NCI-H2107 treated with DMSO at 0.1 percent for 48 hours (cell line): ENCODE measurements around the gene EVPLL.
"Not testable (repeated sequence)": the region's sequence is repeated elsewhere in the genome, so short reads cannot be mapped to it uniquely, and the experiment has no call there.

Source experiments
- DNase-seq: peaks from one replicate; lab custom pipeline; 2025; ENCODE audit not compliant: unreplicated experiment; lab: John Stamatoyannopoulos, UW

EVPLL gene

DNA sequence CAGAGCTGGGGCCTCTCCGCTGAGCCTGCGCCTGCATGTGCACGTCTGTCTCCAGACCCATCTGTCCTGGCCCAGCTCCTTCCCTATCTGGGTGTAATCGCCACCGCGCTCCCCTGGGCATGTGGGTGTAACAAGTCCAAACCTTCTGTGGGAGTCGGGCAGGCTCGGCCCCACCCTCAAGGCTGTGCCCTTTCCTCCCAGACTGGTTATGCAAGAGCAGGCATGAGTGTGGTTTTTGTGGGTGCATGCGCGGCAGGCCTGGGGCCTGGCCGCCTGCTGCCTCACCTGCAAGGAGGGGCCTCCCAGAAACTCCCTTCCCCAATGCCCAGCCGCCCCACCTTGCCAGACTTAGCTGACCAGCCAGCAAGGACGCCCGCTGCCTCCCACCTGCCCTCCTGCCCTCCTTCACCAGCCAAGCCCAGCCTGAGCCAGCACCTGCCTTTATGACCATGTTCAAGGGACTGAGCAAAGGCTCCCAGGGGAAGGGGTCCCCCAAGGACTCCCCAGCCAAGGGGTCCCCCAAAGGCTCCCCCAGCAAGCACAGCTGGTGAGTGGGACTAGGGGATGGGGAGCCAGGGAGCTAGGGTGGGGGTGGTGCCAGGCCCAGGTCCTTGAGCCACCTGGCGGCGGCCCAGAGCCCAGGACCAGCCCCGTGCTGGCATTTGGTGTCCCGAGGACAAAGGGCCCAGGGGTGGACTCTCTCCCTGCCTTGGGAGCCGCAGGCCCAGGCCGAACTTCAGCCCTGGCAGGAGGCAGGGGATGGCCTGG lies at the start of gene EVPLL:
Gene EVPLL, plus strand, starts transcription at position 342 of the 768 bp plus-strand sequence. CDS start 3,160 bp downstream, outside the sequence.
- DNase-seq = no peak

DNA sequence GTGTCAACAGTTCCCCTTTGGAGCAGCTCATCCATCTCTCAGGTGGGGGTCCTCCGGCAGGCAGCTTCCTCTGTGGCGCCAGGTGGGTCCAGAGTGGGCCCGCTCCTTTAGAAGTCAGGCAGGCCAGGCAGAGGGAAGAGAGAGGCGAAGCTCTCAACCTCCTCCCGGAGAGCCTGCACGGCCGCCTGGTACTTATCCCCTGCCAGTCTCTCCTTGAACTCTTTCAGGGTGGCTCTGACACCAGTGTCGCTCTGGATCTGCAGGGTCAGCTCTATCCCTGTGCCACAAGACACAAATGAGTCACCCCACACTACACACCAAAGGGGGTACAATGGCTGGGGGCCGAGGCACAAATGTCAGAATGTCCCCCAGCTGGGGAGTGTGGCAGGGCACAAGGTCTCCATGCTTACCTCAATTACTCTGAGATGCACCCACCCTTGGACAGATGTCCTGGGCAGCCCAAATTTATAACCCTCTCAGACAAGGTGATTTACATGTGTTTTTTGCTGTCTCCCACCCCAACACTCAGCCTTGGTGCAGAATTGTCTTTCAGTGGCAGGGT lies 48.9 kb upstream of the EVPLL start:
- no peak for DNase-seq

DNA sequence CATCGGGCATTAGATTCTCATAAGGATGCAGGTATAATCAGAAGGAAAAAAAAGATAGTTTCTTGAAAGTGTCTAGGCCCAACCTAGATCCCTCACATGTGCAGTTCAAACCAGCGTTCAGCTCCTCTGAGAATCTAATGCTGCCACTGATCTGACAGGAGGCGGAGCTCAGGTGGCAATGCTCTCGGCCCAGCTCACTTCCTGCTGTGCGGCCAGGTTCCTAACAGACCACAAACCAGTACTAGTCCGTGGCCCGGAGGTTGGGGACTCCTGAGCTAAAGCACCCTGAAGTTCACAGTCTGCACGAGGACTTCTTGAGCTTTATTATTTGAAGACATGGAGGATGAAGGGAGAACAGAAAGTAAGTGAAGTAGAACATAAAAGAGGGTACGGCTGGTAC lies 45.7 kb upstream of the EVPLL start:
- DNase-seq = no peak

DNA sequence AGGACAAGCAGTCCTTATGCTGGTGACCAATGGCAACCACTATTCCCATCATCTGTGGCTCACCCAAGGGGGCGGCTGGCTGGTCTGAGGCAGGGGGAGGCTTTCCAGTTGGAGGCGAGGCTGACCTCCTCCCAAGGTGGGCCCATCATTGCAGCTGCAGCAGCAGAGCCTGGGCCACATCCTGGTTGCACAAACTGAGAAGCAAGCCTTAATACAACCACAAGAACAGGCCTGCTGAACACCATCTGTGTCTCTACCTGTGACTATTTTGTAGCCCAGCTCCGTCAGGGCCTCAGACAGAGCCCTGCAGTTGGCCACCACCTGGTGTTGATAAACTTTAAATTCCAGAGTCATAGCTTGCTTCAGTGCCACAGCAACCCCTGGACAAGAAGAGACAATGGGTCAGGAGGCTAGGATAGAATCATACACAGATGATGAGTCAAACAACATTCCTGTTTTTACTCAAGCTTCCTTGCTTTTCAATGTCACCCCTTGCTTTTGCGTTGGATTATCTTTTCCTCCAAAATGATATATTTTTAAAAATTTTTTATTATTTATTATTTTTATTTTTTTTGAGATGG lies 44.6 kb upstream of the EVPLL start:
- DNase-seq = no peak

DNA sequence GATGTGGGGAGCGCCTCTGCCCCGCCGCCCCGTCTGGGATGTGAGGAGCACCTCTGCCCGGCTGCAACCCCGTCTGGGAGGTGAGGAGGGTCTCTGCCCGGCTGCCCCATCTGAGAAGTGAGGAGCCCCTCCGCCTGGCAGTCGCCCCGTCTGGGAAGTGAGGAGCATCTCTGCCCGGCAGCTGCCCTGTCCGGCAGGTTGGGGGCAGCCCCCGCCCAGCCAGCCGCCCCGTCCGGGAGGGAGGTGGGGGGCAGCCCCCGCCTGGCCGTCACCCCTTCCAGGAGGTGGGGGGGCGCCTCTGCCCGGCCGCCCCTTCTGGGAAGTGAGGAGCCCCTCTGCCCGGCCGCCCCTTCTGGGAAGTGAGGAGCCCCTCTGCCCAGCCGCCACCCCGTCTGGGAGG lies 39.4 kb upstream of the EVPLL start:
- DNase-seq = not testable (repeated sequence)

DNA sequence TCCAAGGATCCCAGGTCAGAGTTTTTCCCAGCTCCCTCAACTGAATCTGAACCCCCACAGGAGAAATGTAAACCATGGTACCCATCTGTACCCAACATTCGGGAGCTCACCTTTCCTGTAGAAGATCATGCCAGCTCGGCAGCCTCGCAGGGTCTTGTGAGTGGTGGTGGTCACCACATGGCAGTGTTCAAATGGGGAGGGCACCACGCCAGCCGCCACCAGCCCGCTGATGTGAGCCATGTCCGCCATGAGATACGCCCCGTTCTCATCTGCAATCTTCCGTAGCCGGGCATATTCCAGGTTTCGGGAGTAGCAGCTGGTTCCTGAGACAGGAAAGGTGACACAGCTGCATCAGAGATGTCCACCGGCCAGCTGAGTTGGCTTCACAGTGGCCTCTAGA lies 37.6 kb upstream of the EVPLL start:
- DNase-seq = no peak

DNA sequence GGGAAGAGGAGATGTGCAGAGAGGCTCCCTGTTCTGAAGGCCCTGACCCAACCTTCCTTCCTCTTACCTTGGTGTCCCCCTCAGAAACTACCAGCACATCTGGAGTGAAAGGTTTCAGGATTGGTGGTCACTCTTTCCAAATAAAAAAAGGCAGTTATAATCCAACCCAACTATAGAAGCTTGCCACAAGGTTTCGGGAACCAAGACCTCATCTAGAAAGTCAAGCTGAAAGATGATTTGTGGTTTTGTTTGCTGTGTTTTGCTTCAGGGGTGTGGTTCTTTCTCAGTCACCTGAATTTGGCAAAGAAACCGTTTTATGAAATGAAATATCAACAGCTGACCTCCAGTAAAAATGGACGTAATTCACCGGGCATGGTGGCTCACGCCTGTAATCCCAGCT lies 33.6 kb upstream of the EVPLL start:
- no peak for DNase-seq

DNA sequence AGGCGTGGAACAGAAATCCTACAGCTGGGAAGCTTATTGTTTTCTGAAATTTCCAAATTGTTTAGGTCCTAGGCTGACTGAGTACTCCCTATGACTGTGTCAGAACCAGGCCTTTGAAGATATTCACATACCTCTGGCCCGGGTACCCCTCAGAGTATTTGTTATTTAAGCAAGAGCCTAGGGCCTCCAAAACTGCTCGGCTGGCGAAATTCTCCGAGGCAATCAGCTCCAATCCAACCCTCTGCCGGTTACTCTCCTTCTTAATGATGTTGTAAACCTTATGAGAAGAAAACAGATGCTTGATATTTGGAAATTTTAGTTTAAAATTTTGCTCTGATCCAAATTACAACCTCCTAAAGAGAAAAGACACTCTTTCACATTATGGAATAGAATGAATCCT lies 24.0 kb upstream of the EVPLL start:
- DNase-seq = no peak

DNA sequence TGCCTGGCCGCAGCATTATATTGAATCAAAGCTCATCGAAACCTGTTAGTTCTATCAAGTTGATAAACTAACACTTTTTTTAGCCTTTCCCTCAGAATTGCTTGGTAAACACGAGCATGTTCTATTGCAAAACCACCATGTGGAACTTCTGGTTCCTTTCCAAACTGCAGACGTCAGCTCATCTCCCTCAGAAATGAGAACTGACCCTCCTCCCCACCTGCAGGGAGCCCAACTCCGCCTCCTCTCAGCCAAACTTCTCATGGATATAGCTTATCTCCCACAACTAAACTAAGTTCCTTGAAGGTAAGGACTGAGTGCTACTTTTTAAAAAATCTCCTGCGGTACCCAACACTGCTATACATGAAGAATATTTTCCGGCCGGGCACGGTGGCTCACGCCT lies 21.0 kb upstream of the EVPLL start:
- DNase-seq = no peak

DNA sequence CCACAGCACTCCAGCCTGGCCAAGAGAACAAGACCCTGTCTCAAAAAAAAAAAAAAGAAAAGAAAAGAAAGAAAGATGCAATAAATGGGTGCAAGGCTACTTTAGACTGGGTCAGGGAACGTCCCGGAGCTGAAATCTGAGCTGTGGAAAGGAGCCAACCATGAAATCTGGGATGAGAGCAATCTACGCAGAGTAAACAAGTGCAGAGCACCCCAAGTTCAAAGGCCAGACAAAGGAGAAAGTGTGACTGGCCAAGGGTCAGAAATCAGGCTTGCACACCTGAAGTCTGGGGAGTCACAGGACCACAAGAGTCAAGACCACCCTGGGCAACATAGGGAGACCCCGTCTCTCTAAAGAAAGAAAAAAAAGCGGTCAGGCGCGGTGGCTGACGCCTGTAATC lies 17.1 kb upstream of the EVPLL start:
- no peak for DNase-seq

DNA sequence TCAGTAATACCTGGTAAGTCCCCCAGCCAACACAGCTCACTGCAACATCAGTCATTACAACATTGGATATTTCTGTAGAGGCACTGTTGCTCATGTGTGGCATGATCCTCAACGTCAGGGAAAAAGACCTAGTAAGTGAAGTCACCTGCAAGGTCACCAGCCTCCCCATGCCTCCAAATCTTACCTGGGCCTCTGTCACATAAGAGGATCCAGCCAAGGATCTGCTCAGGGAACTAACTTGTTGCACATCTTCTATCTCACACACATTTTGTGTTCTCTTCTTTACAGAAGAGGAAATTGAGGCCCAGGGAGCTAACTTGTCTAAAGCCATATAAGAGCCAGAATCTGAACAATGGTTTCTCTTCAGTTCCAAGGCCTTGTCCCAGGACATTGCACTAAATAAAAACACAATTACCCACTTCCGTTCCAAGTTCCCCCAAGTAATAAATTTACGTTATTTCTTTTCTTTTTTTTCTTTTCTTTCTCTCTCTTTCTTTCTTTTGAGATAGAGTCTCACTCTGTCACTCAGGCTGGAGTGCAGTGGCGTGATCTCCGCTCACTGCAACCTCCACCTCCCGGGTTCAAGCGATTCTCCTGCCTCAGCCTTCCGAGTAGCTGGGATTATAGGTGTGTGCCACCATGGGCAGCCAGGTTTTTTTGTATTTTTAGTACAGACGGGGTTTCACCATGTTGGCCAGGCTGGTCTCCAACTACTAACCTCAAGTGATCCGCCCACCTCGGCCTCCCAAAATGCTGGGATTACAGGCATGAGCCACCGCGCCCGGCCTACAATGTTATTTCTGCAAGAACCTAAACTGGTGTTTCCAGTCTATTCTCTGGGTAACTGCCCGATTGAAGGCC lies 15.5 kb upstream of the EVPLL start:
- DNase-seq = no peak

DNA sequence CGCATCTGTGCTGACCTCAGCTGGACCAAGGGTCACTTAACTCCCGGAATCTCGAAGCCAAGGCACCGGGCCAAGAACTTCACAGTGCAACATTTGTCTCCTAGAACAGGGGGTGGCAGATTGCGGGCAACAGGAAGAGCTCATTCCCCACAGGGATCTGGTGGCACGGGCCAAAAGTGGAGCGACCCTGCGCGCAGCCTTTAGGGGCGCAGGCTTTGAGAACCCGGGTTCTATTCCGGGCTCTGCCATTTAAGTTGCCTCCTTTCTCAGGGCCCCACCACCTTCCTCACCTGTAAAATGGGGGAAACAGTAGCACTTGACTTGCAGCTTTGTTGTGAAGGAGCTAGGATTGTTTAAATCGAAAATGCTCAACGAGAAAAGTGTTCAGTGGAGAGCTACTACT lies 14.9 kb upstream of the EVPLL start:
- no peak for DNase-seq

DNA sequence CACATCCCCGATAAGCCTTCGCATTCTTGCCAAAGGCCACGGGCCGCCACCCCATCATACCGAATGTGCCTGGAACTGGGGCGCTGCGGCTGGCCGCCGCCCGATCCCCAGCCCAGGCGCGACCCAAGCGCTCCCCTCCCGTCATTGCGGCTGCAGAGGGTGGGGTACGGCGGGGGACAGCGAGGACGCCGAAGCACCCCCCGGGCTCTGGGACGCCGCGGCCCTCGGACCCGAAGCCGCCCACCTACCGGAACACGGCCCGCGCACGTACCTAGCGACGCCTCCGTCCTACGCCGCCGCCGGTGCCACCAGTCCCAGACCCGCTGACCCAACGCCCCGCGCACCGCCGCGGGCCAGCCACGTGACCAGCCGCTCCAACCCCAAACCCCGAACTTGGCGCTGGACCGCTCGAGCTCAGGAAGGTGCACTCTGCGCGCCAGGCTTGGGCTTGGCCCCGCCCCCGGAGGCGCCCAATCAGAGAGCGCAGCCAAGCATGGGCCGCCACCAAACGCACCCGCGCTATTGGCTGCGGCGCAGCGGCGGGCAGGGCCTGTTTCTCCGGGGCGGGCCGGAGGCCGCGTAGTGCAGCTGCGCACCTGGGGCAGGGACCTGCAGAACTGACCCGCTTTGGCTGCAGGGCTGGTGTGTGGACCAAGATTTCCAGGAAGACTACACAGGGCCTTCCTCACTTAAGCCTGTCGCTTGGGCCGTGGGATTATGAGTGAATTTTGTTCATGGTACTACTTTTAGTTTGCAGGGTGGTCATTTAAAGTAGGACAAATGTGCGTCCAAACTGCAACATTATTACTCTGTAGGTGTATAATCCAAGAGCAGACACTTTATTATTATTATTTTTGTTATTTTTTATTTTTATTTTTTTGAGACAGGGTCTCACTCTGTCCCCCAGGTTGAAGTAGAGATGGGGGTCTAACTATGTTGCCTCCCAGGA lies 14.2 kb upstream of the EVPLL start, which contains the start of gene SHMT1:
Gene SHMT1, minus strand, starts transcription at position 450 of the 949 bp plus-strand sequence. CDS start 7,569 bp downstream, outside the sequence.
- peak; percentile 51 for DNase-seq

DNA sequence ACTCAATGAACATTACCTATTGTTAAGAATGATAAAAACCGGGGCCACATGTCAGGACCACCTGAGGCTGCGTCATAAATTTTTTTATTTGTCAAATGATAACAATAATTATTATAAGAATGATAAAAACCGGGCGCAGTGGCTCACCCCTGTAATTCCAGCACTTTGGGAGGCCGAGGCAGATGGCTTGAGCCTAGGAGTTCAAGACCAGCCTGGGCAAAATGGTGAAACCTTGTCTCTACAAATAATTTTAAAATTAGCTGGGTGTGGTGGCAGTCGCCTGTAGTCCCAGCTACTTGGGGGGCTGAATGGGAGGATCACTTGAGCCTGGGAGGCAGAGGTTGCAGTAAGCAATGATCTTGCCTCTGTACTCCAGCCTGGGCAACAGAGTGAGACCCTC lies 13.4 kb upstream of the EVPLL start:
- DNase-seq = no peak

DNA sequence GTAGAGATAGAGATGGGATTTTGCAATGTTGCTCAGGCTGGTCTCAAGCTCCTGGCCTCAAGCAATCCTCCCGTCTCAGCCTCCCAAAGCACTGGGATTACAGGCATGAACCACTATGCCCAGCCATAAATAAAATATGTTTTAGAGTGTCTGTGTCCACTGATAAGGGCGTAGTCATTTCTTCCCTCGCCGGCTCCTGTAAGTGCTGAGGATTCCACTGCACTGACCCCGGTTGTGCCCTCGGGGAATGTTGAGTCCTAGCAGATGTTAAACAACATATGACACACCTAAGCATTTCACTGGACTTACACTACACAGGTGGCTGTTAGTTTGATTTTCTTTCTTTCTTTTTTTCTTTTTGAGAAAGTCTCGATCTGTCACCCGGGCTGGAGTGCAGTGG lies 8.6 kb upstream of the EVPLL start:
- no peak for DNase-seq

DNA sequence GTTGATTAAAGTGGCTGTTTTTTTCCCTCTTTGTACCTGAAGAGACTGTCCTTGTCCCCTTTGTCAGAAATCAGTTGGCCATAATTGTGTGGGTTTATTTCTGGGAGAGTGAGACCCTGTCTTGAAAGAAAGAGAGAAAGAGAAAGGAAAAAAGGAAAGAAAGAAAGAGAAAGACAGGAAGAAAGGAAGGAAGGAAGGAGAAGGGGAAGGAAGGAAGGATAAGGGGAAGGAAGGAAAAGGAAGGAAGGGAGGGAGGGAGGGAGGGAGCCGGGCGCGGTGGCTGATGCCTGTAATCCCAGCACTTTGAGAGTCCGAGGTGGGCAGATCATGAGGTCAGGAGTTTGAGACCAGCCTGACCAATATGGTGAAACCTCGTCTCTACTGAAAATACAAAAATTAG lies 6.8 kb upstream of the EVPLL start:
- no peak for DNase-seq

DNA sequence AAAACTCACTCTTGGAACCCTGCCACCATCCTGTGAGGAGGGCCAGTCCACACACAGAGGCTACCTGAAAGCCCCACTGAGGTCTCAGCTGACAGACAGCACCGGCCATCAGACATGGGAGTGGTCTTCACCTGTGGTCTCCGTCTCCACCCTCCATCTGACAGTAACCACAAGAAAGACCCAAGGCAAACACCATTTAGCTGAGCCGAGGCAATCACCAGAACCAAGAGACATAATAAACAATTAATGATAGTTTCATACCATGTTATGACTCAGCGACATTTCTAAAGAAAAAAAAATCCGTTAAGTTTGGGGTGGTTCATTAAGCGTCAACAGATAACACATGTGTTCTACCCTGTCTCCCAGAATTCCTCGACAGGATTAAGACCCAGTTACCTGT lies 6.1 kb upstream of the EVPLL start:
- DNase-seq = no peak

DNA sequence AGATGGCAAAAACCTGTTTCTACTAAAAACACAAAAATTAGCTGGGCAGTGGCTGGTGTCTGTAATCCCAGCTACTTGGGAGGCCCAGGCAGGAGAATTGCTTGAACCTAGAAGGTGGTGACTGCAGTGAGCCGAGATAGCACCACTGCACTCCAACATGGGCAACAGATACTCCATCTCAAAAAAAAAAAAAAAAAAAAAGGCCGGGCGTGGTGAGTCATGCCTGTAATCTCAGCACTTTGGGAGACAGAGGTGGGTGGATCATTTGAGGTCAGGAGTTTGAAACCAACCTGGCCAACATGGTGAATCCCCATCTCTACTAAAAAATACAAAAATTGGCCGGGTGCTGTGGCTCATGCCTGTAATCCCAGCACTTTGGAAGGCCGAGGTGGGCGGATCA lies 4.4 kb upstream of the EVPLL start:
- not testable (repeated sequence) for DNase-seq

DNA sequence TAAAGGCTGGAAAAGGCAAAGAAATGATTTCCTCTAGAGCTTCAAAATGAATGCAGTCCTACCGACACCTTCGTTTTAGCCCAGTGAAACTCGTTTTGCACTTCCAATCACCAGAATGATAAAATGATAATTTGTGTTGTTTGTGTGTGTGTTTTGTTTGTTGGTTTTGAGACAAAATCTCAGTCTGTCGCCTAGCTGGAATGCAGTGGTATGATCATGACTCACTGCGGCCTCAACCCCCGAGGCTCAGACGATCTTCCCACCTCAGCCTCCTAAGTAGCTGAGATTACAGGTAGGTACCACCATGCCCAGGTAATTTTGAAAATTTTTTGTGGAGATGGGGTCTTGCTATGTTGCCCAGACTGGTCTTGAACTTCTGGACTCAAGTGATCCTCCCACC lies 3.4 kb upstream of the EVPLL start:
- DNase-seq = no peak

DNA sequence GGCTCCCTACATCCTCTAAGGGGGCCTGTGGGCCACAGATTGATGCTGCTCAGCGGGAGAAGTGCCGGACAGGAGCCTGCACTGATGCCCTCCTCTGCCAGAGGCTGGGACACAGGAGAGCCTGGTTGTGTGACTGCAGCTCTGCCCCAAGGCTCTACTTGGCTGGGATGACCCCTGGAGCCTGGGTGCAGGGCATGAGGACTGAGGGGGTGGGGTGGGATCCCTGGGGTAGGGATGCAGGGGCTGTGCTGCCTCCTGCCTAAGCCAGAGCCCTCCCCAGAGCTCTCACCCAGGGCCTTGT lies 577 bp downstream of the EVPLL start:
- no peak for DNase-seq

DNA sequence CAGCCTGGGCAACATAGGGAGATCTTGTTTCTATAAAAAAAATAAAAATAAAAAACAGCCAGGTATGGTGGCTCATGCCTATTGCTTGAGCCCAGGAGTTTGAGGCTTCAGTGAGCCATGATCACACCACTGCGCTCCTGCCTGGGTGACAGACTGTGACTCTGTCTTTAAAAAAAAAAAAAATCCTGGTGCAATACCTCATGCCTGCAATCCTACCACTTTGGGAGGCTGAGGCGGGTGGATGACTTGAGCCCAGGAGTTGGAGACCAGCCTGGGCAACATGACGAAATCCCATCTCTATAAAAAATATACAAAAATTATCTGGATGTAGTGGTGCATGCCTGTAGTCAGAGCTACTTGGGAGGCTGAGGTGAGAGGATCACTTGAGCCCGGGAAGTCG lies 1.0 kb downstream of the EVPLL start:
- not testable (repeated sequence) for DNase-seq
